Esophagus muscularis mucosa (tissue), 4 donors: Measurements from ENCODE around the gene IGFBP5. TPM values are rescaled to one million over a fixed set of nuclear protein-coding genes. Genes with fewer than 3 reads are reported as not detected.

Experiments used
- DNase-seq: peaks from one replicate; pipeline ENCODE4 v3.0.0-alpha.2; 2017; ENCODE audit errors: extremely low spot score
- H3K27ac ChIP-seq, 4 donors: fragments of 200-600 bp; sonication (generic); replicated peaks in 1 of 4; 1 replicate in 3 of 4; 2 replicates in 1 of 4; pipeline ENCODE4 v1.5.1; 2016 to 2019; ENCODE audit warnings: mild to moderate bottlenecking in 1 of 4
- H3K27me3 ChIP-seq, 4 donors: fragments of 200-600 bp; sonication (generic); one replicate each; pipeline versions ENCODE4 v1.5.1 to v1.6.0; 2016 to 2019
- H3K36me3 ChIP-seq, 4 donors: fragments of 200-600 bp; sonication (generic); one replicate each; pipeline ENCODE4 v1.5.1; 2016 to 2019
- H3K4me1 ChIP-seq, 4 donors: fragments of 200-600 bp; sonication (generic); one replicate each; pipeline ENCODE4 v1.5.1; 2016 to 2019
- H3K4me3 ChIP-seq, 4 donors: fragments of 200-600 bp; sonication (generic); 1 replicate in 2 of 4; 2 replicates in 2 of 4; pipeline ENCODE4 v1.5.1; 2016 to 2019; ENCODE audit warnings: mild to moderate bottlenecking in 4 of 4, moderate library complexity in 1 of 4
- H3K9me3 ChIP-seq, 4 donors: fragments of 200-600 bp; sonication (generic); 1 replicate in 3 of 4; 2 replicates in 1 of 4; pipeline ENCODE4 v1.5.1; 2016 to 2019
- CTCF ChIP-seq, 3 experiments: fragments of 200-600 bp in 2 of 3; fragments of 450-650 bp in 1 of 3; sonication (generic) in 2 of 3; IDR thresholded peaks; one replicate each; pipeline ENCODE4 v1.5.1; 2017 to 2019; ENCODE audit warnings: antibody characterized with exemption in 3 of 3, mild to moderate bottlenecking in 2 of 3, moderate library complexity in 1 of 3
- EP300 ChIP-seq: sonication (generic); formaldehyde crosslinking; IDR thresholded peaks from one replicate; pipeline ENCODE4 v1.6.1; 2017; ENCODE audit warnings: antibody characterized with exemption
- POLR2A ChIP-seq: fragments of 450-650 bp; IDR thresholded peaks from one replicate; pipeline ENCODE4 v1.6.1; 2017; ENCODE audit warnings: antibody characterized with exemption, moderate library complexity, mild to moderate bottlenecking, low read depth
- POLR2AphosphoS5 ChIP-seq, 2 donors: sonication (generic); formaldehyde crosslinking; IDR thresholded peaks; one replicate each; pipeline ENCODE4 v1.6.1; 2017; ENCODE audit warnings: antibody characterized with exemption in 2 of 2
- WGBS: methylation state at CpG from one replicate; pipeline ENCODE4 v1.1.5; 2018; 5-methylcytosine and 5-hydroxymethylcytosine counted together
- intact Hi-C: fragments of 100-400 bp; cut with DNase I; formaldehyde crosslinking; loops from one replicate; pipeline ENCODE4 v1.15.1; 2023
- total RNA-seq, 4 donors: library from RNA; depleted of rRNA; stranded (reverse); fragments of >200 nt; gene quantifications; one replicate each; pipeline versions ENCODE4 v1.1.0 to v1.2.1, GENCODE V29; 2016

IGFBP5 gene
- total RNA-seq, 4 donors from 2014 or later = 547 to 1,471 (median 705) TPM

GRCh38 chr2:216694082-216694825 is 1.1 kb downstream of the IGFBP5 start:
- H3K4me3 ChIP-seq = peak overlapping the region; percentile 70 to 77 (median 74)
- H3K36me3 ChIP-seq = peaks cover 0 to 5% (median 0%) of the 10 kb centered on the region in 4 donors
- intact Hi-C loops = loop anchor here (5.0 to 10.0 kb wide), 4 partner anchors 561 to 1018 kb away; no protein-coding TSS in a partner anchor
- TF ChIP-seq EP300 (no peak), CTCF (IDR thresholded peaks at IDR 0.05) (no peak), POLR2AphosphoS5 (IDR thresholded peaks at IDR 0.05) (peak; percentile 67 to 81), POLR2A (no peak)
- WGBS = 1% methylated on average over 27 of the region's 59 CpGs
- H3K4me1 ChIP-seq = peaks cover 49 to 98% (median 92%) of the 10 kb centered on the region in 4 donors
- H3K9me3 ChIP-seq = peaks cover 0 to 3% (median 0%) of the 10 kb centered on the region in 4 donors
- peak overlapping the region; percentile 84 to 94 (median 88) for H3K27ac ChIP-seq
- peaks cover 0 to 12% (median 0%) of the 10 kb centered on the region in 4 donors for H3K27me3 ChIP-seq
- no peak for DNase-seq

DNA sequence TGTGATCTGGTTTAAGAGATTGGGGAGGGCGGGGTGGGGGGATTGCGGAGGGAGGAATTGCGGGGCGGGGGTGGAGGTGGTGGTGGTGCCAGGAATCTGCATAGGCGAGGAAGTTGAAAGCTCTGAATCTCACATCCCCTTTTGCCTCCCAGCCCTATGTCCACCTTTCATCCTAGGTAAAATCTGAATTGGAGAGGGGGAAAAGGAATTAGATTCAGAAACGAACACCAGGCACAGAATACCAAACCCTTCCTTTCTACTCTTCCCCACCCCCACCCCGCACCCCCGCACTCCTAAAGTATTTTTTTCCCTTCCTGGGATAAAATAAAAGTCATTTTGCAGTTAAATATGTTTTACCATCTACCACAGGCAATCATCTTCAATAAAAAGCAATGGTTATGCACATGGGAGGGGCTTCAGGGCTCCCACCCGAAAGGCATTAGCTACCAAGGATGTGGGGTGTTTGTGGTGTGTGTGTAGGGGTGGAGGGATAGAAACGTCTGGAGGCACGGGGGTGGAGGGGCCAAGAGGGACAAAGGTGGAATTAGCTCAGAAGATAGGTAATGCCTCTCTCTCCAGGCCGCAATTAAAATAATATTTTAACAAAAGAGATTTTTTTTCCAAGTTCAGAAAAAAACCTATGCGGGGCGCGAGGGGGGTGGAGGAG is 1.8 kb downstream of the IGFBP5 start:
- intact Hi-C loops = loop anchor here (5.0 to 10.0 kb wide), 4 partner anchors 561 to 1019 kb away; no protein-coding TSS in a partner anchor
- peaks cover 0 to 7% (median 0%) of the 10 kb centered on the region in 4 donors for H3K36me3 ChIP-seq
- DNase-seq = no peak
- peaks cover 0 to 12% (median 0%) of the 10 kb centered on the region in 4 donors for H3K27me3 ChIP-seq
- 4% methylated on average over 15 of the region's 15 CpGs for WGBS
- H3K9me3 ChIP-seq = peaks cover 0 to 3% (median 0%) of the 10 kb centered on the region in 4 donors
- peak overlapping the region; percentile 84 to 94 (median 88) for H3K27ac ChIP-seq
- no peak for TF ChIP-seq CTCF (IDR thresholded peaks at IDR 0.05)
- TF ChIP-seq POLR2AphosphoS5 (IDR thresholded peaks at IDR 0.05) = no peak
- no peak for TF ChIP-seq EP300
- TF ChIP-seq POLR2A = no peak
- peaks cover 54 to 98% (median 92%) of the 10 kb centered on the region in 4 donors for H3K4me1 ChIP-seq
- H3K4me3 ChIP-seq = peak overlapping the region; percentile 70 to 77 (median 74)

- Histone ChIP-seq H3K4me3 (peak overlapping the region; percentile 70 to 77 (median 74)), H3K27ac (peak overlapping the region; percentile 84 to 94 (median 88)), H3K4me1 (peaks cover 54 to 98% (median 92%) of the 10 kb centered on the region in 4 donors), H3K36me3 (peaks cover 0 to 7% (median 0%) of the 10 kb centered on the region in 4 donors), H3K27me3 (peaks cover 0 to 12% (median 0%) of the 10 kb centered on the region in 4 donors), H3K9me3 (peaks cover 0 to 3% (median 0%) of the 10 kb centered on the region in 4 donors)
- DNase-seq = peak; percentile 97
- intact Hi-C loops = loop anchor here (5.0 to 10.0 kb wide), 4 partner anchors 562 to 1019 kb away; no protein-coding TSS in a partner anchor
- 1% methylated on average over 26 of the region's 28 CpGs for WGBS
- TF ChIP-seq EP300 (no peak), CTCF (IDR thresholded peaks at IDR 0.05) (no peak), POLR2AphosphoS5 (IDR thresholded peaks at IDR 0.05) (peak; percentile 57 to 68), POLR2A (no peak)
Observed at GRCh38 chr2:216692636-216693413, 2.5 kb downstream of the IGFBP5 start.
